Measurements from ENCODE around the gene PLEKHM3.

The PLEKHM3 gene

DNA sequence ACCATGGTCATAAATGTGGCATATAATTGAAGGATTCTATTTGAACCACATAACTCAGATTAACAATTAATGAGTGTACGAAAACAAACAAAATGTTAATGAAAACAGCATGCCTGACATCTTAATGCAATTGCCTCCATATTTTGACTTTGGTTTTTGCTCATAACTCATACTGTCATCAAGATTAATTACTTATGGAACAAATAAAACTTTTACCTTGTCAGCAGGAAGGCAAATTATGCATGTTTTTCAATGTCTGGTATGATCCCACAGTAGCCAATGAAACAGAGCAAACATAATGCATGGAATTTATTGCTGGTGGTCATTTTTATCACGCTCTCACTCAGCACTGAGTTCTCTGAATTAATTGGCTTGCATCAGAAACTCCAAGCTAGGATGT lies 5.1 kb downstream of the PLEKHM3 start:
- H3K4me3 ChIP-seq (ENCODE audit: low read depth, low read length): no peak overlapping the region
- POLR2A ChIA-PET: no interaction called here
- CTCF ChIA-PET: interaction anchor here (0.6 kb wide), 1 partner anchor 242 kb away, joined by 3 read pairs; no protein-coding TSS in a partner anchor
- H3K36me3 ChIP-seq (ENCODE audit: control insufficient read depth in 2 of 2, insufficient read depth in 1 of 2, low read length in 2 of 2): no peaks in the 10 kb centered on the region
- peaks cover 19% of the 10 kb centered on the region for H3K4me1 ChIP-seq (ENCODE audit: control insufficient read depth, insufficient read depth, low read length)
- H3K9me3 ChIP-seq (ENCODE audit: control insufficient read depth, insufficient read depth, low read depth, low read length): no peaks in the 10 kb centered on the region
- H3K27ac ChIP-seq (ENCODE audit: extremely low read depth, low read depth, low read length): 0 out of 2 replicates have a peak overlapping the region, but pooled peaks have one; percentile 5
- TF ChIP-seq, protein P1, sequence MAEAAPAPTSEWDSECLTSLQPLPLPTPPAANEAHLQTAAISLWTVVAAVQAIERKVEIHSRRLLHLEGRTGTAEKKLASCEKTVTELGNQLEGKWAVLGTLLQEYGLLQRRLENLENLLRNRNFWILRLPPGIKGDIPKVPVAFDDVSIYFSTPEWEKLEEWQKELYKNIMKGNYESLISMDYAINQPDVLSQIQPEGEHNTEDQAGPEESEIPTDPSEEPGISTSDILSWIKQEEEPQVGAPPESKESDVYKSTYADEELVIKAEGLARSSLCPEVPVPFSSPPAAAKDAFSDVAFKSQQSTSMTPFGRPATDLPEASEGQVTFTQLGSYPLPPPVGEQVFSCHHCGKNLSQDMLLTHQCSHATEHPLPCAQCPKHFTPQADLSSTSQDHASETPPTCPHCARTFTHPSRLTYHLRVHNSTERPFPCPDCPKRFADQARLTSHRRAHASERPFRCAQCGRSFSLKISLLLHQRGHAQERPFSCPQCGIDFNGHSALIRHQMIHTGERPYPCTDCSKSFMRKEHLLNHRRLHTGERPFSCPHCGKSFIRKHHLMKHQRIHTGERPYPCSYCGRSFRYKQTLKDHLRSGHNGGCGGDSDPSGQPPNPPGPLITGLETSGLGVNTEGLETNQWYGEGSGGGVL (tag by site-specific recombination; IDR thresholded peaks at IDR 0.05): no peak
- TF ChIP-seq ZSCAN30 (tag by site-specific recombination; IDR thresholded peaks at IDR 0.05) (0 out of 2 replicates have a peak, but pooled peaks have one; percentile 42), SCRT1 (tag by site-specific recombination; IDR thresholded peaks at IDR 0.05; ENCODE audit: borderline replicate concordance) (no peak), GFI1B (tag by site-specific recombination; IDR thresholded peaks at IDR 0.05) (peak; percentile 52; the same call in 1 of the 2 replicates), ZFHX2 (tag by site-specific recombination; conservative IDR thresholded peaks at IDR 0.05) (no peak), ZNF843 (tag by site-specific recombination; IDR thresholded peaks at IDR 0.05) (peak; percentile 67), FEZF1 (tag by site-specific recombination; IDR thresholded peaks at IDR 0.05) (peak; percentile 80), ZBTB17 (tag by site-specific recombination; IDR thresholded peaks at IDR 0.05) (0 out of 2 replicates have a peak, but pooled peaks have one; percentile 40), ZNF280D (tag by site-specific recombination; IDR thresholded peaks at IDR 0.05) (no peak), ZBTB8A (tag by site-specific recombination; IDR thresholded peaks at IDR 0.05) (peak; percentile 46; the same call in 1 of the 2 replicates), WT1 (tag by site-specific recombination; IDR thresholded peaks at IDR 0.05) (peak; percentile 49; the same call in 1 of the 2 replicates), ZNF555 (tag by site-specific recombination; conservative IDR thresholded peaks at IDR 0.05) (no peak), YY1 (tag by site-specific recombination; IDR thresholded peaks at IDR 0.05) (peak; percentile 25; the same call in 1 of the 2 replicates), ZNF701 (tag by site-specific recombination; IDR thresholded peaks at IDR 0.05) (no peak), GLI4 (tag by site-specific recombination; IDR thresholded peaks at IDR 0.05) (no peak), TSHZ1 (tag by site-specific recombination; IDR thresholded peaks at IDR 0.05; ENCODE audit: borderline replicate concordance) (0 out of 2 replicates have a peak, but pooled peaks have one; percentile 16)
- TF ChIP-seq, protein P2, sequence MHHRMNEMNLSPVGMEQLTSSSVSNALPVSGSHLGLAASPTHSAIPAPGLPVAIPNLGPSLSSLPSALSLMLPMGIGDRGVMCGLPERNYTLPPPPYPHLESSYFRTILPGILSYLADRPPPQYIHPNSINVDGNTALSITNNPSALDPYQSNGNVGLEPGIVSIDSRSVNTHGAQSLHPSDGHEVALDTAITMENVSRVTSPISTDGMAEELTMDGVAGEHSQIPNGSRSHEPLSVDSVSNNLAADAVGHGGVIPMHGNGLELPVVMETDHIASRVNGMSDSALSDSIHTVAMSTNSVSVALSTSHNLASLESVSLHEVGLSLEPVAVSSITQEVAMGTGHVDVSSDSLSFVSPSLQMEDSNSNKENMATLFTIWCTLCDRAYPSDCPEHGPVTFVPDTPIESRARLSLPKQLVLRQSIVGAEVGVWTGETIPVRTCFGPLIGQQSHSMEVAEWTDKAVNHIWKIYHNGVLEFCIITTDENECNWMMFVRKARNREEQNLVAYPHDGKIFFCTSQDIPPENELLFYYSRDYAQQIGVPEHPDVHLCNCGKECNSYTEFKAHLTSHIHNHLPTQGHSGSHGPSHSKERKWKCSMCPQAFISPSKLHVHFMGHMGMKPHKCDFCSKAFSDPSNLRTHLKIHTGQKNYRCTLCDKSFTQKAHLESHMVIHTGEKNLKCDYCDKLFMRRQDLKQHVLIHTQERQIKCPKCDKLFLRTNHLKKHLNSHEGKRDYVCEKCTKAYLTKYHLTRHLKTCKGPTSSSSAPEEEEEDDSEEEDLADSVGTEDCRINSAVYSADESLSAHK (tag by site-specific recombination; IDR thresholded peaks at IDR 0.05): peak; percentile 40
- TF ChIP-seq, protein P3, sequence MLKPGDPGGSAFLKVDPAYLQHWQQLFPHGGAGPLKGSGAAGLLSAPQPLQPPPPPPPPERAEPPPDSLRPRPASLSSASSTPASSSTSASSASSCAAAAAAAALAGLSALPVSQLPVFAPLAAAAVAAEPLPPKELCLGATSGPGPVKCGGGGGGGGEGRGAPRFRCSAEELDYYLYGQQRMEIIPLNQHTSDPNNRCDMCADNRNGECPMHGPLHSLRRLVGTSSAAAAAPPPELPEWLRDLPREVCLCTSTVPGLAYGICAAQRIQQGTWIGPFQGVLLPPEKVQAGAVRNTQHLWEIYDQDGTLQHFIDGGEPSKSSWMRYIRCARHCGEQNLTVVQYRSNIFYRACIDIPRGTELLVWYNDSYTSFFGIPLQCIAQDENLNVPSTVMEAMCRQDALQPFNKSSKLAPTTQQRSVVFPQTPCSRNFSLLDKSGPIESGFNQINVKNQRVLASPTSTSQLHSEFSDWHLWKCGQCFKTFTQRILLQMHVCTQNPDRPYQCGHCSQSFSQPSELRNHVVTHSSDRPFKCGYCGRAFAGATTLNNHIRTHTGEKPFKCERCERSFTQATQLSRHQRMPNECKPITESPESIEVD (tag by site-specific recombination; IDR thresholded peaks at IDR 0.05): peak; percentile 96
- TF ChIP-seq, protein P4, sequence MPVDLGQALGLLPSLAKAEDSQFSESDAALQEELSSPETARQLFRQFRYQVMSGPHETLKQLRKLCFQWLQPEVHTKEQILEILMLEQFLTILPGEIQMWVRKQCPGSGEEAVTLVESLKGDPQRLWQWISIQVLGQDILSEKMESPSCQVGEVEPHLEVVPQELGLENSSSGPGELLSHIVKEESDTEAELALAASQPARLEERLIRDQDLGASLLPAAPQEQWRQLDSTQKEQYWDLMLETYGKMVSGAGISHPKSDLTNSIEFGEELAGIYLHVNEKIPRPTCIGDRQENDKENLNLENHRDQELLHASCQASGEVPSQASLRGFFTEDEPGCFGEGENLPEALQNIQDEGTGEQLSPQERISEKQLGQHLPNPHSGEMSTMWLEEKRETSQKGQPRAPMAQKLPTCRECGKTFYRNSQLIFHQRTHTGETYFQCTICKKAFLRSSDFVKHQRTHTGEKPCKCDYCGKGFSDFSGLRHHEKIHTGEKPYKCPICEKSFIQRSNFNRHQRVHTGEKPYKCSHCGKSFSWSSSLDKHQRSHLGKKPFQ (tag by site-specific recombination; IDR thresholded peaks at IDR 0.05): peak; percentile 71; the same call in 1 of the 2 replicates
- TF ChIP-seq, protein P5, sequence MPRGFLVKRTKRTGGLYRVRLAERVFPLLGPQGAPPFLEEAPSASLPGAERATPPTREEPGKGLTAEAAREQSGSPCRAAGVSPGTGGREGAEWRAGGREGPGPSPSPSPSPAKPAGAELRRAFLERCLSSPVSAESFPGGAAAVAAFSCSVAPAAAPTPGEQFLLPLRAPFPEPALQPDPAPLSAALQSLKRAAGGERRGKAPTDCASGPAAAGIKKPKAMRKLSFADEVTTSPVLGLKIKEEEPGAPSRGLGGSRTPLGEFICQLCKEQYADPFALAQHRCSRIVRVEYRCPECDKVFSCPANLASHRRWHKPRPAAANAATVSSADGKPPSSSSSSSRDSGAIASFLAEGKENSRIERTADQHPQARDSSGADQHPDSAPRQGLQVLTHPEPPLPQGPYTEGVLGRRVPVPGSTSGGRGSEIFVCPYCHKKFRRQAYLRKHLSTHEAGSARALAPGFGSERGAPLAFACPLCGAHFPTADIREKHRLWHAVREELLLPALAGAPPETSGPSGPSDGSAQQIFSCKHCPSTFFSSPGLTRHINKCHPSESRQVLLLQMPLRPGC (tag by site-specific recombination; IDR thresholded peaks at IDR 0.05): 0 out of 2 replicates have a peak, but pooled peaks have one; percentile 23
